Bronchial smooth muscle cell (primary cell): ENCODE measurements around the gene SLC10A2. TPM values are rescaled to one million over a fixed set of nuclear protein-coding genes. Genes with fewer than 3 reads are reported as not detected.

Experiments used
- total RNA-seq: library from RNA; depleted of rRNA; stranded (reverse); fragments of >200 nt; gene quantifications from 2 replicates; pipeline ENCODE4 v1.2.1, GENCODE V29; 2014

SLC10A2 gene, protein sequence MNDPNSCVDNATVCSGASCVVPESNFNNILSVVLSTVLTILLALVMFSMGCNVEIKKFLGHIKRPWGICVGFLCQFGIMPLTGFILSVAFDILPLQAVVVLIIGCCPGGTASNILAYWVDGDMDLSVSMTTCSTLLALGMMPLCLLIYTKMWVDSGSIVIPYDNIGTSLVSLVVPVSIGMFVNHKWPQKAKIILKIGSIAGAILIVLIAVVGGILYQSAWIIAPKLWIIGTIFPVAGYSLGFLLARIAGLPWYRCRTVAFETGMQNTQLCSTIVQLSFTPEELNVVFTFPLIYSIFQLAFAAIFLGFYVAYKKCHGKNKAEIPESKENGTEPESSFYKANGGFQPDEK
- not detected in 2 replicates for total RNA-seq

DNA sequence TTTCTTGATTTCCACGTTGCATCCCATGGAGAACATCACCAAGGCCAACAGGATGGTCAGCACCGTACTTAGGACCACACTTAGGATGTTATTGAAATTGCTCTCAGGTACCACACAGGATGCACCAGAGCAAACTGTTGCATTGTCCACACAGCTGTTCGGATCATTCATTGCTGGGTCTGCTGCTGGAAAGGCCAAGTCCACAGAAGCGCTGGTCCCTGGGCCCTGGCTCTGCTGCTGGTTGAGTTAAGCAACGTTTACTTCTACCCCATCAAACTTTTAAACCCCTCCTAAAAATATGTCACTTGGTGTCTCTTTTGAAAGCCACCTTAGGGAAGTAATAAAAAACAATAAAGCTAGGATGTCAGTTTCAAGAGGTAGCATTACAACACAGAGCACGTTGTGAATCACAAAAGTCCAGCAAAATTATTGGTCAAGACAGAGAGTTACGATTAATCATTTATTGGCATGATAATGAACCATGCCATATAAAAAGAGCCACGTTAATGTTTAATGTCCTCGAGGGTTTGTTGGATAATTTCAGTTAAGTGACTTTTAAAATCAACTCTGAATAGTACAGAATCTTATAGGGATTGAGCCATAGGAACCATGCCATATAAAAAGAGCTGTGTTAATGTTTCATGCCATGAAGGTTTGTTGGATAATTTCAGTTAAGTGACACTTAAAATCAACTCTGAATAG, at the start of gene SLC10A2:
SLC10A2 (minus strand) TSS at position 339 of the 702 bp plus-strand sequence; CDS start at position 171, 168 bp downstream.

Other genes starting within 250 kb of the SLC10A2 start
- gene ERCC5, start 220.4 kb downstream of the SLC10A2 start, total RNA-seq: 44.6 and 76.4 TPM in 2 replicates